ENCODE results near the gene DEPDC7. TPM values are rescaled to one million over a fixed set of nuclear protein-coding genes. Genes with fewer than 3 reads are reported as not detected.

DEPDC7 gene
- total and polyA plus RNA-seq, 5 donors: 0.62 to 1.1 (median 0.97) TPM

DNA sequence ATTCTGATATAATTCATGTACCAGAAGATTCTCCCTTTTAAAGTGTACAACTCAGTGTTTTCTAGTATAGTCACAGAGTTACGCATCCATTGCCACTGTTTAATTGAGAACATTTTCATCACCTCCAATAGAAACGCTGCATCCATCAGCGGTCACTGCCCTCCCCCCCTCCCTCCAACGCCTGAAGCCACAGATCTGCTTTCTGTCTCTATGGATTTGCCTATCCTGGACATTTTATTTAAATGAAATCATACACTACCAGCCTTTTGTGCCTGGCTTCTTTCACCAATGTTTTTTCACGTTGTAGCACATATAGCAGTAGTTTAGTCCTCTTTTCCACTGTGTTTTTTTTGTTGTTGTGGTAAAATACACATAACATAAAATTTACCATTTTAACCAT lies 46.5 kb downstream of the DEPDC7 start:
- Histone ChIP-seq H3K9me3 (ENCODE audit: control insufficient read depth, low read length) (no peaks in the 10 kb centered on the region), H3K27me3 (ENCODE audit: control insufficient read depth, insufficient read depth) (no peaks in the 10 kb centered on the region), H3K4me3 (ENCODE audit: low read length) (no peak overlapping the region), H3K27ac (ENCODE audit: low read length) (no peak overlapping the region), H3K4me1 (ENCODE audit: control insufficient read depth, insufficient read depth, low read length) (peaks cover 1% of the 10 kb centered on the region)
- 61% methylated on average over 5 of the region's 5 CpGs for WGBS
- no peak for ATAC-seq
- intact Hi-C loops (cut with DNase I): no loop called here
- no peak for DNase-seq

- Histone ChIP-seq H3K27ac (ENCODE audit: low read length) (no peak overlapping the region), H3K27me3 (ENCODE audit: control insufficient read depth, insufficient read depth) (no peaks in the 10 kb centered on the region), H3K4me1 (ENCODE audit: control insufficient read depth, insufficient read depth, low read length) (peaks cover 1% of the 10 kb centered on the region), H3K9me3 (ENCODE audit: control insufficient read depth, low read length) (no peaks in the 10 kb centered on the region), H3K4me3 (ENCODE audit: low read length) (no peak overlapping the region)
- WGBS: 54% methylated on average over 3 of the region's 3 CpGs
- intact Hi-C loops (cut with DNase I): no loop called here
- DNase-seq (no peak), ATAC-seq (no peak)
These were observed 47.7 kb downstream of the DEPDC7 start for GRCh38 chr11:33063326-33063881.

GRCh38 chr11:33064033-33064825 lies 48.6 kb downstream of the DEPDC7 start:
- Histone ChIP-seq H3K4me3 (ENCODE audit: low read length) (no peak overlapping the region), H3K27me3 (ENCODE audit: control insufficient read depth, insufficient read depth) (no peaks in the 10 kb centered on the region), H3K27ac (ENCODE audit: low read length) (no peak overlapping the region), H3K4me1 (ENCODE audit: control insufficient read depth, insufficient read depth, low read length) (peaks cover 1% of the 10 kb centered on the region), H3K9me3 (ENCODE audit: control insufficient read depth, low read length) (no peaks in the 10 kb centered on the region)
- ATAC-seq: peak in 1 of 2 donors; percentile 29
- no peak for DNase-seq
- intact Hi-C loops (cut with DNase I): no loop called here
- 38% methylated on average over 11 of the region's 11 CpGs for WGBS

DNA sequence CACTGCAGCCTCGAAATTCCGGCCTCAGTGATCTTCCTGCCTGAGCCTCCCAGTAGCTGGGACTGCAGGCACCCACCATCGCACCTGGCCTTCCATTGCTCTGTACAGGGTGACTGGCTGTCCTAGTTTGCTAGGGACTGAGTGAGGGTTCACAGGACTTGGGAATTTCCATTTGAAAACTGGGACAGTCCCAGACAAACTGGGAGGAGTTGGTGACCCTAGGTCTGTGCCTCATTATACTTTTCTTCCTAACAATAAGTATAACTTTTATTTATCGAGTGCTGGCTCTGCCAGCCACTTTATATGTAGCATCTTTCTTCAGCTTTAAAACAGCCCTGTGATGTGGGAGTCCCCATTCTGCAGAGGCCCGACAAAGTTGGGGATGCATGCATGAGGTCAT lies 49.2 kb downstream of the DEPDC7 start:
- peaks cover 1% of the 10 kb centered on the region for H3K4me1 ChIP-seq (ENCODE audit: control insufficient read depth, insufficient read depth, low read length)
- H3K27ac ChIP-seq (ENCODE audit: low read length): no peak overlapping the region
- no peaks in the 10 kb centered on the region for H3K27me3 ChIP-seq (ENCODE audit: control insufficient read depth, insufficient read depth)
- WGBS: 90% methylated on average over 5 of the region's 5 CpGs
- intact Hi-C loops (cut with DNase I): loop anchor here in 3 of 4 donors (5.0 kb wide), 2 partner anchors 103 to 108 kb away; no protein-coding TSS in a partner anchor
- no peak overlapping the region for H3K4me3 ChIP-seq (ENCODE audit: low read length)
- ATAC-seq: no peak
- H3K9me3 ChIP-seq (ENCODE audit: control insufficient read depth, low read length): no peaks in the 10 kb centered on the region
- DNase-seq: no peak

DNA sequence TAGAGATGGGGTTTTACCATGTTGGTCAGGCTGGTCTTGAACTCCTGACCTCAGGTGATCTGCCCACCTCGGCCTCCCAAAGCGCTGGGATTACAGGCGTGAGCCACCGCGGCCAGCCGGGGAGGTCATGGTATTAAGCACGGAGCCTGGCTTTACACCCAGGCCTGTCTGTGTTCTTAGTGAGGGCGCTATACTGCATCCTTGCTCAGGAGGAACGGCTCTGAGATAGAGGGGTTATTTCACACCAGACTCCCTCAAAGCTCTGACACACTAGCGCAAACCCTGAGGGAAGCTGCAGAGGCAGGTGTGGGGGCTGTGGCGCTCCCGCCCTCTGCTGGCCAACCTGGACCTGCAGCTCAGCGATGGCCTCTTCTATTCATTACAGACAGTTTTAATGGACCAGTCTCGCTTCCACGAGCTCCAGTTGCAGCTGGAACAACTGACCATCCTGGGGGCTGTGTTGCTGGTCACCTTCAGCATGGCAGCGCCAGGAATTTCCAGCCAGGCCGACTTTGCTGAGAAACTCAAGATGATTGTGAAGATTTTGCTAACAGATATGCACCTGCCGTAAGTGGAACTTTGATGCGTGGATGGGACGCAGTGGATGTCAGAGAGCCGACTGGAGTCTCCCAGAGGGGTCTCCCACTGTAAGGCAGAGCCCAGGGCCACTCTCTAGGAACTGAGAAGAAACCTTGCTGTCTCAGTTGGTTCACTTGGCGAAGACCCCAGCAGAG lies 49.9 kb downstream of the DEPDC7 start:
- Histone ChIP-seq H3K27ac (ENCODE audit: low read length) (no peak overlapping the region), H3K9me3 (ENCODE audit: control insufficient read depth, low read length) (no peaks in the 10 kb centered on the region), H3K4me1 (ENCODE audit: control insufficient read depth, insufficient read depth, low read length) (peaks cover 1% of the 10 kb centered on the region), H3K27me3 (ENCODE audit: control insufficient read depth, insufficient read depth) (no peaks in the 10 kb centered on the region), H3K4me3 (ENCODE audit: low read length) (no peak overlapping the region)
- ATAC-seq (peak; percentile 76 to 87), DNase-seq (peak; percentile 46 to 85 (median 81))
- intact Hi-C loops (cut with DNase I): loop anchor here in 3 of 4 donors (5.0 kb wide), 2 partner anchors 103 to 108 kb away; no protein-coding TSS in a partner anchor
- WGBS: 69% methylated on average over 22 of the region's 22 CpGs

DNA sequence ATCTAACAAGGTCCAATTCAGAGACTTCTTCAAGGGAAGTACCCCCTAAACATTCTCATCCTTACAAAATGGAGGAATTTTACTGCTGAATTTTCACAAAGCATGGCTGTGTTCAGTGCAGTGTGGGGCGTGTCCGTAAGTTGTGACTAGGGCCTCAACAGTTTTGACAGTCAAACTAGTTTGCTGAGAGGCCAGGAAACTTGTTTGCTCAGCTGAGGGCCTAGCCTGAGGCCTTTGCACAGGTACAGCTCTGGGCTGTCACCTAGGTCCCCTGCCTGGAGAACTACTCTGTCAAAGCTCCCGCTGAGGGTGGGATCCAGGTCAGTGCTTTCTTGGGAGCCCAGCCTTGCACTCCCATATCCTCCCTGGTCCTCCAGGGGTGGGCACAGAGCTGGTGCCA lies 51.6 kb downstream of the DEPDC7 start:
- Histone ChIP-seq H3K4me3 (ENCODE audit: low read length) (no peak overlapping the region), H3K9me3 (ENCODE audit: control insufficient read depth, low read length) (no peaks in the 10 kb centered on the region), H3K27ac (ENCODE audit: low read length) (no peak overlapping the region), H3K27me3 (ENCODE audit: control insufficient read depth, insufficient read depth) (no peaks in the 10 kb centered on the region), H3K4me1 (ENCODE audit: control insufficient read depth, insufficient read depth, low read length) (peaks cover 1% of the 10 kb centered on the region)
- intact Hi-C loops (cut with DNase I): loop anchor here in 3 of 4 donors (5.0 kb wide), 2 partner anchors 105 to 110 kb away; no protein-coding TSS in a partner anchor
- WGBS: 95% methylated on average over 3 of the region's 3 CpGs
- ATAC-seq: no peak
- no peak for DNase-seq

- intact Hi-C loops (cut with DNase I): loop anchor here in 3 of 4 donors (5.0 kb wide), 2 partner anchors 106 to 111 kb away; no protein-coding TSS in a partner anchor
- H3K27ac ChIP-seq (ENCODE audit: low read length): no peak overlapping the region
- peaks cover 1% of the 10 kb centered on the region for H3K4me1 ChIP-seq (ENCODE audit: control insufficient read depth, insufficient read depth, low read length)
- no peaks in the 10 kb centered on the region for H3K9me3 ChIP-seq (ENCODE audit: control insufficient read depth, low read length)
- no peak for DNase-seq
- H3K4me3 ChIP-seq (ENCODE audit: low read length): no peak overlapping the region
- no peaks in the 10 kb centered on the region for H3K27me3 ChIP-seq (ENCODE audit: control insufficient read depth, insufficient read depth)
- ATAC-seq: no peak
- 97% methylated on average over 17 of the region's 17 CpGs for WGBS
These were observed 53.1 kb downstream of the DEPDC7 start for GRCh38 chr11:33068611-33069340.

GRCh38 chr11:33072465-33072864 lies 56.8 kb downstream of the DEPDC7 start:
- DNase-seq (no peak), ATAC-seq (no peak)
- Histone ChIP-seq H3K27me3 (ENCODE audit: control insufficient read depth, insufficient read depth) (no peaks in the 10 kb centered on the region), H3K4me3 (ENCODE audit: low read length) (no peak overlapping the region), H3K9me3 (ENCODE audit: control insufficient read depth, low read length) (no peaks in the 10 kb centered on the region), H3K27ac (ENCODE audit: low read length) (no peak overlapping the region), H3K4me1 (ENCODE audit: control insufficient read depth, insufficient read depth, low read length) (no peaks in the 10 kb centered on the region)
- intact Hi-C loops (cut with DNase I): no loop called here
- WGBS: 91% methylated on average over 8 of the region's 8 CpGs
